ENCODE measurements around the gene KRTAP22-1. TPM values are rescaled to one million over a fixed set of nuclear protein-coding genes. Genes with fewer than 3 reads are reported as not detected.

The KRTAP22-1 gene
- polyA plus RNA-seq (2013, experiment 1 of 2; ENCODE audit: insufficient read length): not detected
- polyA plus RNA-seq (2013, experiment 2 of 2; ENCODE audit: insufficient read length): not detected

- no peak for DNase-seq
Measured at GRCh38 chr21:30600787-30601186, at the start of gene KRTAP22-1. Gene KRTAP22-1, plus strand, starts transcription at chr21:30601087.

GRCh38 chr21:30552782-30553181 is 48.1 kb upstream of the KRTAP22-1 start:
- no peak for DNase-seq

GRCh38 chr21:30555095-30555494 is 45.8 kb upstream of the KRTAP22-1 start:
- no peak for DNase-seq

GRCh38 chr21:30561264-30561895 is 39.5 kb upstream of the KRTAP22-1 start, which contains the start of gene KRTAP19-7:
Gene KRTAP19-7, minus strand, starts transcription at chr21:30561314. Its CDS starts 25 bp downstream, at chr21:30561289.
- no peak for DNase-seq

- no peak for DNase-seq
Measured at GRCh38 chr21:30561957-30562356, 38.9 kb upstream of the KRTAP22-1 start.

GRCh38 chr21:30563072-30563471 is 37.8 kb upstream of the KRTAP22-1 start:
- no peak for DNase-seq

- no peak for DNase-seq
Measured at GRCh38 chr21:30563630-30564029, 37.3 kb upstream of the KRTAP22-1 start.

GRCh38 chr21:30567617-30568016 is 33.3 kb upstream of the KRTAP22-1 start:
- DNase-seq: no peak

GRCh38 chr21:30577766-30578165 is 23.1 kb upstream of the KRTAP22-1 start:
- DNase-seq: no peak

- DNase-seq: no peak
Measured at GRCh38 chr21:30579346-30579745, 21.5 kb upstream of the KRTAP22-1 start.

GRCh38 chr21:30580132-30580531 is 20.8 kb upstream of the KRTAP22-1 start:
- DNase-seq: no peak

- no peak for DNase-seq
Measured at GRCh38 chr21:30582870-30583269, 18.0 kb upstream of the KRTAP22-1 start.

- DNase-seq: no peak
Measured at GRCh38 chr21:30590297-30590696, 10.6 kb upstream of the KRTAP22-1 start, which contains the start of gene KRTAP22-2. Gene KRTAP22-2, minus strand, starts transcription at chr21:30590397.

GRCh38 chr21:30592140-30592539 is 8.7 kb upstream of the KRTAP22-1 start, which contains the start of gene KRTAP6-3:
Gene KRTAP6-3, plus strand, starts transcription at chr21:30592440. Its CDS starts 6 bp downstream, at chr21:30592446.
- DNase-seq: no peak

GRCh38 chr21:30598802-30599201 is 2.1 kb upstream of the KRTAP22-1 start, which contains the start of gene KRTAP6-2:
Gene KRTAP6-2, minus strand, starts transcription at chr21:30598902. Its CDS starts 28 bp downstream, at chr21:30598874.
- DNase-seq: no peak

- DNase-seq: no peak
Measured at GRCh38 chr21:30605968-30606367, 5.1 kb downstream of the KRTAP22-1 start.

GRCh38 chr21:30612132-30612531 is 11.2 kb downstream of the KRTAP22-1 start:
- no peak for DNase-seq

- DNase-seq: no peak
Measured at GRCh38 chr21:30613836-30614235, 12.9 kb downstream of the KRTAP22-1 start, which contains the start of gene KRTAP6-1. Gene KRTAP6-1, minus strand, starts transcription at chr21:30613930. Its CDS starts 26 bp downstream, at chr21:30613904.

- DNase-seq: no peak
Measured at GRCh38 chr21:30615199-30615598, 14.3 kb downstream of the KRTAP22-1 start.

GRCh38 chr21:30616125-30616524 is 15.2 kb downstream of the KRTAP22-1 start, which contains the start of gene KRTAP20-1:
Gene KRTAP20-1, plus strand, starts transcription at chr21:30616425. Its CDS starts 30 bp downstream, at chr21:30616455.
- no peak for DNase-seq

- DNase-seq: no peak
Measured at GRCh38 chr21:30620080-30620479, 19.2 kb downstream of the KRTAP22-1 start.

GRCh38 chr21:30620522-30620921 is 19.6 kb downstream of the KRTAP22-1 start, which contains the start of gene KRTAP20-4:
Gene KRTAP20-4, plus strand, starts transcription at chr21:30620627.
- no peak for DNase-seq

GRCh38 chr21:30623362-30623761 is 22.5 kb downstream of the KRTAP22-1 start:
- DNase-seq: no peak
